Hippocampal formation (tissue), 2 donors: Measurements from ENCODE around the gene CPA1.

Experiments
- DNase-seq, 2 donors: peaks; one replicate each; lab custom pipeline; 2025; lab: John Stamatoyannopoulos, UW

The CPA1 gene

GRCh38 chr7:130394421-130395195 is 14.3 kb downstream of the CPA1 start:
- no peak for DNase-seq

GRCh38 chr7:130395421-130395820 is 15.1 kb downstream of the CPA1 start:
- no peak for DNase-seq

- DNase-seq, result no peak
Observed at GRCh38 chr7:130396109-130396508, 15.8 kb downstream of the CPA1 start.

GRCh38 chr7:130397051-130397757 is 16.9 kb downstream of the CPA1 start:
- no peak for DNase-seq

GRCh38 chr7:130397758-130398073 is 17.4 kb downstream of the CPA1 start:
- DNase-seq, result no peak

- no peak for DNase-seq
Observed at GRCh38 chr7:130398526-130399090, 18.3 kb downstream of the CPA1 start.

- no peak for DNase-seq
Observed at GRCh38 chr7:130400120-130400572, 19.9 kb downstream of the CPA1 start.

- DNase-seq, result no peak
Observed at GRCh38 chr7:130401101-130401500, 20.8 kb downstream of the CPA1 start.

- no peak for DNase-seq
Observed at GRCh38 chr7:130401578-130401977, 21.3 kb downstream of the CPA1 start.

GRCh38 chr7:130405003-130405402 is 24.7 kb downstream of the CPA1 start:
- no peak for DNase-seq

GRCh38 chr7:130409067-130409711 is 28.9 kb downstream of the CPA1 start:
- no peak for DNase-seq

GRCh38 chr7:130409712-130410072 is 29.4 kb downstream of the CPA1 start:
- DNase-seq, result no peak

- no peak for DNase-seq
Observed at GRCh38 chr7:130410868-130411541, 30.7 kb downstream of the CPA1 start.

GRCh38 chr7:130413201-130413600 is 32.9 kb downstream of the CPA1 start:
- no peak for DNase-seq

- no peak for DNase-seq
Observed at GRCh38 chr7:130415006-130415405, 34.7 kb downstream of the CPA1 start.

- DNase-seq, result no peak
Observed at GRCh38 chr7:130417213-130417612, 36.9 kb downstream of the CPA1 start.

GRCh38 chr7:130418306-130418705 is 38.0 kb downstream of the CPA1 start:
- DNase-seq, result no peak

GRCh38 chr7:130419658-130420057 is 39.4 kb downstream of the CPA1 start:
- DNase-seq, result no peak

GRCh38 chr7:130420943-130421578 is 40.8 kb downstream of the CPA1 start:
- DNase-seq, result peak in 1 of 2 donors; percentile 48

- DNase-seq, result peak; percentile 35 to 43
Observed at GRCh38 chr7:130421684-130422083, 41.4 kb downstream of the CPA1 start.

GRCh38 chr7:130423501-130424037 is 43.3 kb downstream of the CPA1 start:
- DNase-seq, result no peak
